ENCODE measurements around the gene ZMYND15.

DNA sequence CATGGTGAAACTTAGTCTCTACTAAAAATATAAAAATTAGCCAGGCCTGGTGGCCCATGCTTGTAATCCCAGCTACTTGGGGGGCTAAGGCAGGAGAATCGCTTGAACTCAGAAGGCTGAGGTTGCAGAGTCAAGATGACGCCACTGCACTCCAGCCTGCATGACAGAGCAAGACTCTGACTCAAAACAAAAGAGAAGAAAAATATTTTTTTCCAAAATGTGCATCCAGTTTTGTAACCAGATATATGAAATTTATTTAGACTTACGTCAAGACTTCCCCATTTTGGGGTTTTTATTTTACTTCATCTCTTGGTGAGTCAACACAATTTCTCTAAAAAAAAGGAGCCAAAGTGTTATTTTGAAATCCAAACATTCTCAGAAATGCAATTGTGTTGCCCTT, 26.6 kb downstream of the ZMYND15 start:
- TF ChIP-seq, protein P1, sequence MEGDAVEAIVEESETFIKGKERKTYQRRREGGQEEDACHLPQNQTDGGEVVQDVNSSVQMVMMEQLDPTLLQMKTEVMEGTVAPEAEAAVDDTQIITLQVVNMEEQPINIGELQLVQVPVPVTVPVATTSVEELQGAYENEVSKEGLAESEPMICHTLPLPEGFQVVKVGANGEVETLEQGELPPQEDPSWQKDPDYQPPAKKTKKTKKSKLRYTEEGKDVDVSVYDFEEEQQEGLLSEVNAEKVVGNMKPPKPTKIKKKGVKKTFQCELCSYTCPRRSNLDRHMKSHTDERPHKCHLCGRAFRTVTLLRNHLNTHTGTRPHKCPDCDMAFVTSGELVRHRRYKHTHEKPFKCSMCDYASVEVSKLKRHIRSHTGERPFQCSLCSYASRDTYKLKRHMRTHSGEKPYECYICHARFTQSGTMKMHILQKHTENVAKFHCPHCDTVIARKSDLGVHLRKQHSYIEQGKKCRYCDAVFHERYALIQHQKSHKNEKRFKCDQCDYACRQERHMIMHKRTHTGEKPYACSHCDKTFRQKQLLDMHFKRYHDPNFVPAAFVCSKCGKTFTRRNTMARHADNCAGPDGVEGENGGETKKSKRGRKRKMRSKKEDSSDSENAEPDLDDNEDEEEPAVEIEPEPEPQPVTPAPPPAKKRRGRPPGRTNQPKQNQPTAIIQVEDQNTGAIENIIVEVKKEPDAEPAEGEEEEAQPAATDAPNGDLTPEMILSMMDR (IDR thresholded peaks at IDR 0.05), result no peak
- TF ChIP-seq POLR2A (IDR thresholded peaks at IDR 0.05), result no peak
